OCI-LY7 (cell line): Measurements from ENCODE around the gene DPH6. TPM values are rescaled to one million over a fixed set of nuclear protein-coding genes. Genes with fewer than 3 reads are reported as not detected.

Experiments used
- BruUV-seq: library from RNA; stranded (reverse); fragments of 400-500 nt; replicated peaks from 2 replicates; lab custom pipeline; 2021; lab: Mats Ljungman, UMichigan
- CTCF ChIA-PET: fragments of 300-600 bp; sonication (Branson Sonifier 250); formaldehyde crosslinking; loops from one replicate; lab custom pipeline; 2022; ENCODE audit warnings: antibody characterized with exemption; ENCODE audit not compliant: unreplicated experiment; lab: Charles Lee
- POLR2A ChIA-PET: fragments of 300-600 bp; sonication (Branson Sonifier 250); formaldehyde crosslinking; loops from one replicate; lab custom pipeline; 2022; ENCODE audit warnings: antibody characterized with exemption; lab: Charles Lee
- DNase-seq: peaks from one replicate; pipeline ENCODE4 v3.0.0-alpha.2; 2015; ENCODE audit warnings: low spot score
- H2AFZ ChIP-seq: fragments of 200-600 bp; sonication (generic), shearing (Covaris generic); 2 replicates; pipeline ENCODE4 v1.6.1; 2014; ENCODE audit warnings: mild to moderate bottlenecking, antibody characterized with exemption, low read length, moderate library complexity
- H3K27ac ChIP-seq: fragments of 200-600 bp; sonication (generic); 2 replicates; pipeline ENCODE4 v1.5.1; 2014; ENCODE audit warnings: mixed run types, low read depth, mild to moderate bottlenecking, moderate library complexity, low read length, inconsistent platforms; ENCODE audit not compliant: poor library complexity, severe bottlenecking
- H3K36me3 ChIP-seq: fragments of 200-600 bp; sonication (generic); 2 replicates; pipeline ENCODE4 v1.6.1; 2014; ENCODE audit warnings: mild to moderate bottlenecking, antibody characterized with exemption, low read length, moderate library complexity, mixed read lengths; ENCODE audit not compliant: insufficient read depth
- H3K4me1 ChIP-seq: fragments of 200-600 bp; sonication (generic); 2 replicates; pipeline ENCODE4 v1.5.1; 2014; ENCODE audit warnings: mild to moderate bottlenecking, low read length; ENCODE audit not compliant: insufficient read depth, poor library complexity, severe bottlenecking
- H3K4me2 ChIP-seq: fragments of 200-600 bp; sonication (generic); 2 replicates; pipeline ENCODE4 v1.6.1; 2014; ENCODE audit warnings: mild to moderate bottlenecking, low read length
- H3K4me3 ChIP-seq: fragments of 200-600 bp; sonication (generic); 2 replicates; pipeline ENCODE4 v1.5.1; 2014; ENCODE audit warnings: mild to moderate bottlenecking, low read depth, low read length; ENCODE audit not compliant: poor library complexity, severe bottlenecking
- H3K79me2 ChIP-seq: fragments of 200-600 bp; sonication (generic); 2 replicates; pipeline ENCODE4 v1.6.1; 2016; ENCODE audit warnings: low read depth, mild to moderate bottlenecking, low read length, moderate library complexity, mixed read lengths; ENCODE audit not compliant: insufficient read depth
- H3K9me2 ChIP-seq: fragments of 200-600 bp; sonication (generic); 2 replicates; pipeline ENCODE4 v1.6.1; 2016; ENCODE audit warnings: mild to moderate bottlenecking, low read length, mixed read lengths; ENCODE audit not compliant: insufficient read depth
- H3K9me3 ChIP-seq: fragments of 200-600 bp; sonication (generic); 2 replicates; pipeline ENCODE4 v1.6.1; 2014; ENCODE audit warnings: mild to moderate bottlenecking, mixed run types, low read length, mixed read lengths
- H4K20me1 ChIP-seq: fragments of 200-600 bp; sonication (generic); 2 replicates; pipeline ENCODE4 v1.6.1; 2014; ENCODE audit warnings: mild to moderate bottlenecking, antibody characterized with exemption, low read length, moderate library complexity, mixed read lengths; ENCODE audit not compliant: insufficient read depth
- EZH2phosphoT487 ChIP-seq: fragments of 200-600 bp; sonication (generic); IDR thresholded peaks from 2 replicates; pipeline ENCODE4 v1.6.1; 2018; ENCODE audit warnings: low read depth, borderline replicate concordance, mild to moderate bottlenecking, mixed run types, antibody characterized with exemption, low read length, moderate library complexity, mixed read lengths
- intact Hi-C: fragments of 100-400 bp; cut with micrococcal nuclease; formaldehyde crosslinking; loops from one replicate; pipeline ENCODE4 v1.10.0; 2022; ENCODE audit not compliant: unreplicated experiment
- total RNA-seq, 2 experiments: library from RNA; depleted of rRNA in 1 of 2; stranded (reverse); fragments of >200 nt in 1 of 2; shearing (Covaris generic) in 1 of 2; gene quantifications; 2 replicates each; pipeline ENCODE4 v1.2.3, GENCODE V29; 2014 to 2022
- TF ChIP-seq, protein P1 (sequence below): fragments of 200-600 bp; sonication (generic); conservative IDR thresholded peaks from 2 replicates; pipeline ENCODE4 v1.5.1; 2014; ENCODE audit warnings: mild to moderate bottlenecking, antibody characterized with exemption, low read length, moderate library complexity, mixed read lengths

DPH6 gene
- total RNA-seq, 2 experiments from 2014 or later = 12.6 to 21.4 TPM

DNA sequence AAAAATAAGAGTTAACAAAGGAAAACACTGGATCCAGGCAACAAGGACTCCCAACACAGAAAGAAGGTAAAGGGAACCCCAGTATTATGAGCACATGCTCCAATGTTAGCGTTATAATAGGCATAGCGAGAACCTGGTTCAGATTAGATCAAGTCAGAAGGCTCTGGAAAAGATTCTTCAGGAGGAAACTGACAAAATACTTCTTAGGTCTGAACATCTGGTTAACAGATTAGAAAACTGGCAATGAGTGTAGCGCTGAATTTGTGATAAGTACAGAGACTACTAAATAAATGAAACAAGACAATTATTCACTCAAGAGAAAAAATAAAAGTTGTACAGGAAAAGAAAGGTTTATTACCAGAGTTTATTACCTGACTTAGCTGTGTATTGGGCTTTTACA is 146.1 kb downstream of the DPH6 start:
- no peaks in the 10 kb centered on the region for H3K36me3 ChIP-seq
- no peak overlapping the region for H3K4me2 ChIP-seq
- ChIA-PET CTCF (no interaction called here), POLR2A (no interaction called here)
- H3K4me3 ChIP-seq = no peak overlapping the region
- TF ChIP-seq EZH2phosphoT487 = no peak
- TF ChIP-seq, protein P1, sequence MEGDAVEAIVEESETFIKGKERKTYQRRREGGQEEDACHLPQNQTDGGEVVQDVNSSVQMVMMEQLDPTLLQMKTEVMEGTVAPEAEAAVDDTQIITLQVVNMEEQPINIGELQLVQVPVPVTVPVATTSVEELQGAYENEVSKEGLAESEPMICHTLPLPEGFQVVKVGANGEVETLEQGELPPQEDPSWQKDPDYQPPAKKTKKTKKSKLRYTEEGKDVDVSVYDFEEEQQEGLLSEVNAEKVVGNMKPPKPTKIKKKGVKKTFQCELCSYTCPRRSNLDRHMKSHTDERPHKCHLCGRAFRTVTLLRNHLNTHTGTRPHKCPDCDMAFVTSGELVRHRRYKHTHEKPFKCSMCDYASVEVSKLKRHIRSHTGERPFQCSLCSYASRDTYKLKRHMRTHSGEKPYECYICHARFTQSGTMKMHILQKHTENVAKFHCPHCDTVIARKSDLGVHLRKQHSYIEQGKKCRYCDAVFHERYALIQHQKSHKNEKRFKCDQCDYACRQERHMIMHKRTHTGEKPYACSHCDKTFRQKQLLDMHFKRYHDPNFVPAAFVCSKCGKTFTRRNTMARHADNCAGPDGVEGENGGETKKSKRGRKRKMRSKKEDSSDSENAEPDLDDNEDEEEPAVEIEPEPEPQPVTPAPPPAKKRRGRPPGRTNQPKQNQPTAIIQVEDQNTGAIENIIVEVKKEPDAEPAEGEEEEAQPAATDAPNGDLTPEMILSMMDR = no peak
- BruUV-seq = no TSS peak
- H3K4me1 ChIP-seq = no peaks in the 10 kb centered on the region
- no peaks in the 10 kb centered on the region for H3K9me2 ChIP-seq
- H2AFZ ChIP-seq = no peak overlapping the region
- no peak for DNase-seq
- H4K20me1 ChIP-seq = no peaks in the 10 kb centered on the region
- no peaks in the 10 kb centered on the region for H3K79me2 ChIP-seq
- intact Hi-C loops = no loop called here
- H3K9me3 ChIP-seq = no peaks in the 10 kb centered on the region
- no peak overlapping the region for H3K27ac ChIP-seq

GRCh38 chr15:35397027-35397426 is 148.9 kb downstream of the DPH6 start:
- H3K79me2 ChIP-seq = no peaks in the 10 kb centered on the region
- POLR2A ChIA-PET = no interaction called here
- CTCF ChIA-PET = no interaction called here
- TF ChIP-seq EZH2phosphoT487 = no peak
- TF ChIP-seq, protein P1 = no peak
- H4K20me1 ChIP-seq = no peaks in the 10 kb centered on the region
- no peak overlapping the region for H3K4me3 ChIP-seq
- BruUV-seq = no TSS peak
- DNase-seq = no peak
- H3K4me2 ChIP-seq = no peak overlapping the region
- H2AFZ ChIP-seq = no peak overlapping the region
- no peaks in the 10 kb centered on the region for H3K9me2 ChIP-seq
- H3K36me3 ChIP-seq = no peaks in the 10 kb centered on the region
- no peak overlapping the region for H3K27ac ChIP-seq
- intact Hi-C loops = no loop called here
- H3K9me3 ChIP-seq = no peaks in the 10 kb centered on the region
- no peaks in the 10 kb centered on the region for H3K4me1 ChIP-seq

- Histone ChIP-seq H3K27ac (no peak overlapping the region), H4K20me1 (no peaks in the 10 kb centered on the region), H3K4me3 (no peak overlapping the region), H3K79me2 (no peaks in the 10 kb centered on the region), H2AFZ (no peak overlapping the region), H3K4me2 (no peak overlapping the region), H3K4me1 (no peaks in the 10 kb centered on the region), H3K36me3 (no peaks in the 10 kb centered on the region), H3K9me2 (no peaks in the 10 kb centered on the region), H3K9me3 (no peaks in the 10 kb centered on the region)
- no TSS peak for BruUV-seq
- TF ChIP-seq EZH2phosphoT487 = no peak
- TF ChIP-seq, protein P1 = no peak
- ChIA-PET POLR2A (no interaction called here), CTCF (no interaction called here)
- DNase-seq = no peak
- intact Hi-C loops = no loop called here
These were observed 151.5 kb downstream of the DPH6 start for GRCh38 chr15:35394416-35394815.
